ENCODE results near the gene SLC5A6.

DNA sequence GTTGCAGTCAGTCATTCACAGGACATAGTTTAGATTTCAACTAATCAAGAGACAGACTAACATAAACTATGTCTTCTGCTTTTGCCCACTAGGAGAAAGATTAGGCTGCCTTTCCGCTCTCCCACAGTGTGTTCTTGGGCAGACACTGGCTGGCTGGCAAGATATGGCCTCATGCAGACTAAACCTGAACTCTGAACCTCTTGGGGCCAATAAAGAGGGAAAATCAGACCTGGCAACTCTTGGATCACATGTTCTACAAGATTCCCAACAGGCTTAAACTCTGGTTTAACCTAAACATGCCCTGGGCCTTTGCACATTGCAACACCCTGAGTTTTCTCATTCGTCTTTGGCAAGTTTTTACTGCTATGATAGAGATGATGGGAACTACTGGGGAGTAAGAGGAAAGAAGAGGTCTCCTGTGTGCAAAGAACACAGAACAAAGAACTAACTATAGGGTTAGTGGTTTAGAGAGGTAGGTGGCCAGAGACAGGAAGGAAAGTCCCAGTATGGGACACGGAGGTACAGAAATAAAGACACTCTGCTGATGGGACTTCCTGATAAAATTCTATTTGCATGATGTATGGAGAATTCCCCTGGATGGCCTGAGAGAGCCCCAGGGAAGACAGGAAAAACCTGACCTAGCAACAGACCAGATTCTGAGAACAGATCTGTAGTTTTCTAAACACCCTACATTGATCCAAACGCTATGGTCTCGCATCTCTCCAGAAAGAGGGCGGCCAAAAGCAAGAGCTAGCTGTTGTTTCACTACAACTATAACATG is 2.3 kb downstream of the SLC5A6 start:
- TF ChIP-seq, protein P1, sequence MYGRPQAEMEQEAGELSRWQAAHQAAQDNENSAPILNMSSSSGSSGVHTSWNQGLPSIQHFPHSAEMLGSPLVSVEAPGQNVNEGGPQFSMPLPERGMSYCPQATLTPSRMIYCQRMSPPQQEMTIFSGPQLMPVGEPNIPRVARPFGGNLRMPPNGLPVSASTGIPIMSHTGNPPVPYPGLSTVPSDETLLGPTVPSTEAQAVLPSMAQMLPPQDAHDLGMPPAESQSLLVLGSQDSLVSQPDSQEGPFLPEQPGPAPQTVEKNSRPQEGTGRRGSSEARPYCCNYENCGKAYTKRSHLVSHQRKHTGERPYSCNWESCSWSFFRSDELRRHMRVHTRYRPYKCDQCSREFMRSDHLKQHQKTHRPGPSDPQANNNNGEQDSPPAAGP (tag by site-specific recombination; IDR thresholded peaks at IDR 0.05): no peak
- no peak for TF ChIP-seq KLF8 (tag by site-specific recombination; IDR thresholded peaks at IDR 0.05)
